Measurements from ENCODE around the gene ADGRV1.
"Not testable (repeated sequence)": the region's sequence is repeated elsewhere in the genome, so short reads cannot be mapped to it uniquely, and the experiment has no call there.

Gene ADGRV1

GRCh38 chr5:90940227-90940995 lies 381.8 kb downstream of the ADGRV1 start:
- DNase-seq (ENCODE audit: low read depth in 2 of 2), result peak; percentile 5 to 6

DNA sequence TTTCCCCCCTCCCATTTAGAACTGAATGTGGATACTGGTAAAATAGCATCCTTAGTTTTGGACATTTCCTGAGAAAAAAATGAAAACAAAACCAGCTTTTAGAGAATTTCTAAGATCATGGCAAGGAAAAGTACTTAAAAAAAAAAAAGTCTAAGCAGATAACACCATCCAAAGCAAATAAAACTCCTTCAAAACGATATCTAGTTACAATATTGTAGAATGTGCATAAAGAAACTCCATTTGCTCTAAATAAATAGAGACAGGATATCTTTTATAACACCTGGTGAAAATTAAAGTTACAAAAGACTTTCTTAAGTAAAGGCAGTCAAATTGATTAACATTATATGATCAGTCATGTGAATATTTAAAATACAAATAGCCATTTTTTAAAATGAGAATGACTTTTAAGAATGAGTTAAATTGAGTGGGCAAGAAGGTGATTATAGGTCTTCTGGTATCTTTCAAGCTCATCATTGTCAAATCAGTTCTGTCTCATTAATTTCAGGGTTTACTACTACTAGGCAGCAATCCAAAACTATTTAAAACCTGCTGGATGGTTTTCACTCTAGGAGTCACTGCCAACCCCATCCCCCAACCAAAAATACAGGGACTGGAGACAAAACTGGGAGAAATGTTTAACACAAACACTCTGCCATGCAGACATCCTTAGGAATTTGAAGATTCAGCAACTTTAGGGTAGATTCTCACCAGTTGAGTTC lies 382.6 kb downstream of the ADGRV1 start:
- DNase-seq (ENCODE audit: low read depth in 2 of 2), result no peak

GRCh38 chr5:90944116-90944515 lies 385.5 kb downstream of the ADGRV1 start:
- no peak for DNase-seq (ENCODE audit: low read depth in 2 of 2)

DNA sequence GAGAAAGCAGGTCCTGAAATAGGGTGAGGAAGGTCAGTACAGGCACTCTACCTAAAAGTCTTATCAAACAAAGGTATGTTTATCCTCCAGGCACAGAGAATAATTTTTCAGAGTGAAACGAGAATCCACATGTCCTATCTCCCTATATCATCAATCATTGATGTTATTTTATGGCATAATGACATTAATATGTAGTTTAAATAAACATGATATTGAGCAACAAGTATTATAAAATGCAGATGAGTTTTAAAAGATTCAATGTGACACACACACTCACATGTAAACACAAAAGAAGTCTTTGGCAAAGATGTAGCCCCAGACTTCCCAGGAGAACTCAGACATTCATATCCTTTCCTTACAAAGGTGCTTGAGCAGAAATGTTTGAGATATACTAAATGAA lies 389.1 kb downstream of the ADGRV1 start:
- no peak for DNase-seq (ENCODE audit: low read depth in 2 of 2)

DNA sequence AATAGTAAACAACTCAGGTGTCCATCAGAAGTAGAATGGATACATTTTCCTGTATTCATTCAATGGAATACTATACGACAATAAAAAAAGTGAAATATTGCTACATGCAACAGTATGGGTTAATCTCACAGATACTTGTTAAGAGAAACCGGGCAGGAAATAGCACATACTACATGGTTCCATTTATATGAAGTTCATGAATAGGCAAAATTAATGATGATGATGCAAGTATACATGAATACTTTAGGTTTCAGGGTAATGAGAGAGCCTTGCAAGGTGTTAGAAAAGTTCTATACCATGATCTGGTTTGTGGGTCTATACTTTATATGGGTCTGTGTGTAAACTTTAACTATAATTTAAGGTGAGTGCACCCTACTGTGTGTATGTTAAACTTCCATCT lies 390.4 kb downstream of the ADGRV1 start:
- no peak for DNase-seq (ENCODE audit: low read depth in 2 of 2)

GRCh38 chr5:90949469-90950358 lies 391.1 kb downstream of the ADGRV1 start:
- DNase-seq (ENCODE audit: low read depth in 2 of 2), result no peak

- DNase-seq (ENCODE audit: low read depth in 2 of 2), result no peak
These were observed 396.5 kb downstream of the ADGRV1 start for GRCh38 chr5:90955001-90955635.

GRCh38 chr5:90956511-90957097 lies 398.0 kb downstream of the ADGRV1 start:
- DNase-seq (ENCODE audit: low read depth in 2 of 2), result no peak

DNA sequence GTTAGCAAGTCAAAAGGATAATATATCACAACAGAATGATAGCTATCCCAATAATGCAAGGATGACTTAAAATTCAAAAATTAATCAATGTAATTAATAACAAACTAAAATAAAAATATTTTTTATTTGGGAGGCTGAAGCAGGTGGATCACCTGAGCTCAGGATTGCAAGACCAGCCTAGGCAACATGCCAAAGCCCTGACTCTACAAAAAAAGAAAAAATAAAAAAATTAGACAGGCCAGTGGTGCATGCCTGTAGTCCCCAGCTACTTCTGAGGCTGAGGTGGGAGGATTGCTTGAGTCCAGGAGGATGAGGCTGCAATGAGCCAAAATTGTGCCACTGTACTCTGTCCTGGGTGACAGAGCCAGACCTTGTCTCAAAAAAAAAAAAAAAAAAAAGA lies 399.3 kb downstream of the ADGRV1 start:
- no peak for DNase-seq (ENCODE audit: low read depth in 2 of 2)

DNA sequence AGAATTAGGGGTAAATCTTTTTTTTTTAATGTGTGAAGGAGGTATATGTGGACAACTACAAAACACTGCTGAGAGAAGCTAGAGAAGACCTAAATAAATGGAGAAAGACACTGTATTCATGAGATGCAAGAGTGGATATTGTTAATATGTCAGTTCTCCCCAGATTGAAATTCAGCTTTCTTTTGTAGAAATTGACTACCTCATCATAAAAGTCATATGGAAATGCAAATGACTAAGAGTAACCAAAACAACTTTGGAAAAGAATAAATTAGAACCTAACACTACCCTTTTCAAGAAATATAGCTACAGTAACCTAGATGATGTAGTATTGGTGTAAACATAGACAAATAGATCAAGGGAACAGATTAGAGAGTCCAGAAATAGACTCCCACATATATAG lies 400.7 kb downstream of the ADGRV1 start:
- no peak for DNase-seq (ENCODE audit: low read depth in 2 of 2)

DNA sequence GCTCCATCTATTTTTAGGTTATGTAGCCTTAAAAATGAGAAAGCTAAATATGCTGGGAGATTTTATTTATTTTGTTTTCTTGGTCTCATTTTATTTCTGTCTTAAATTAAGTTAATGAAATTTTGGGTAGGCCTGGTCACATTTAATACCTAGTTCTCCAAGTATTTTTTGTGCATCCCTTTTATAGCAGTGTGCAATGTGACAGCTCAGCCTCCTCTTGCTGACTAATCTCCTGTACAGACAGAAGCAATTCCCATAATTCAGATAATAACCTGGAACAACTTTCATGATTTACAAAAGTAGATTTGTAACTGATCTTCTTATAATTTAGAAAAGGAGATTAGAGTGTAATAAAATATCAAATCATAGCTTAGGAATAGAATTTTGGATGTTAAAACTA lies 403.9 kb downstream of the ADGRV1 start:
- DNase-seq (ENCODE audit: low read depth in 2 of 2), result no peak

GRCh38 chr5:90965110-90965685 lies 406.6 kb downstream of the ADGRV1 start:
- DNase-seq (ENCODE audit: low read depth in 2 of 2), result no peak

- no peak for DNase-seq (ENCODE audit: low read depth in 2 of 2)
These were observed 408.8 kb downstream of the ADGRV1 start for GRCh38 chr5:90967443-90967842.

GRCh38 chr5:90967851-90968250 lies 409.3 kb downstream of the ADGRV1 start:
- DNase-seq (ENCODE audit: low read depth in 2 of 2), result no peak

DNA sequence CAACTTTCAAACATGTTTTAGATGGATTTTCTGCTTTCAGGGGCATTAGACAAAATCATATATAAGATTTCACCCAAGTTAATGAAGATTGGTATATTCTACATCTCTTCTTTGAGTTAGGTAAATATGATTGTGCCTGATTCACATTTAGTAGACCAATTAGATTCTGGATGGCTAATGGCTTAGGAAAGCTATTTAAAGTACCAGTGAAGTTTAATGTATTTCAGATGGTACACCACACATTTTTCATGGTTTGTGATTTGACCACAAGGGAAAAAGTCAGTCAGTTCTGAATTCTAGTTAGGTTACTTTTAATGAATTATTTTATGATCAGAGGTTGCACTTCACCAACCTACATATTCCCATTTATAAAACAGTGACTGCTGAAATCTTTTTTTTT lies 409.7 kb downstream of the ADGRV1 start:
- DNase-seq (ENCODE audit: low read depth in 2 of 2), result no peak

GRCh38 chr5:90969945-90970344 lies 411.3 kb downstream of the ADGRV1 start:
- not testable (repeated sequence) for DNase-seq (ENCODE audit: low read depth in 2 of 2)

DNA sequence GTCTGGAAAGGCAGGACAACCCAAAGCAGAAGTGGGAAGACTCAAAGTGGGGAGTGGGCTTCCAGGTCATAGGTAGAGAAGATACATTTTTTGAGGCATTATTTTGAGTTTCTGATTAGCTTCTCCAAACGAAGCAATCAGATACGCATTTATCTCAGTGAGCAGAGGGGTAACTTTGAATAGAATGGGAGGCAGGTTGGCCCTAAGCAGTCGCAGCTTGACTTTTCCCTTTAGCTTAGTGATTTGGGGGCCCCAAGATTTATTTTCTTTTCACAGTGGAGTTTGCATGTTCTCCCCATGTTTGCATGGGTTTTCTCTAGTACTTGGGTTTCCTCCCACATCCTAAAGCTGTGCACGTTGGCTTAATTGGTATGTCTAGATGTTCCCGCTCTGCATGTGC lies 422.6 kb downstream of the ADGRV1 start:
- DNase-seq (ENCODE audit: low read depth in 2 of 2), result no peak

DNA sequence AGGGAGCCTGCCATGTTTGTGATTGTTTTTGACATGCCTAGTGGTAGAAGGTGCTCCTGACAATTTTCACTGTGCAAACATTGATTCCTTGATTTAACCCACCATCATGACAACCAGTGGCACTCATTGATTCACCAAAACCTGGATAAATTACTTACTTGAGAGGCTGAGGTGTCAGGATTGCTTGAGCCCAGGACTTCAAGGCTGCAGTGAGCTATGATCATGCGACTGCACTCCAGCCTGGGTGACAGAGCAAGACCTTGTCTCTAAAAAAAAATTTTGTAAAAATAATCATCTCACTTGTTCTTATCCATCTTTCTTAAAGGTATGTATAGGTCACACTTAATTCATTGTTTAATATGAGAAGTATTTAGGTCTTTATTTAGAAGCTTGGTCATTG lies 423.2 kb downstream of the ADGRV1 start:
- no peak for DNase-seq (ENCODE audit: low read depth in 2 of 2)

GRCh38 chr5:90982576-90982975 lies 424.0 kb downstream of the ADGRV1 start:
- no peak for DNase-seq (ENCODE audit: low read depth in 2 of 2)

- DNase-seq (ENCODE audit: low read depth in 2 of 2), result no peak
These were observed 424.6 kb downstream of the ADGRV1 start for GRCh38 chr5:90983148-90983547.

- no peak for DNase-seq (ENCODE audit: low read depth in 2 of 2)
These were observed 425.1 kb downstream of the ADGRV1 start for GRCh38 chr5:90983711-90984124.

Data from stimulated activated CD8-positive, alpha-beta memory T cell treated with anti-CD3 and anti-CD28 coated beads, Interleukin-7, amount 100 ng/mL, for 4 hours (primary cell).